ENCODE results near the gene OR2A12.
"Not testable (repeated sequence)": the region's sequence is repeated elsewhere in the genome, so short reads cannot be mapped to it uniquely, and the experiment has no call there.

The OR2A12 gene

DNA sequence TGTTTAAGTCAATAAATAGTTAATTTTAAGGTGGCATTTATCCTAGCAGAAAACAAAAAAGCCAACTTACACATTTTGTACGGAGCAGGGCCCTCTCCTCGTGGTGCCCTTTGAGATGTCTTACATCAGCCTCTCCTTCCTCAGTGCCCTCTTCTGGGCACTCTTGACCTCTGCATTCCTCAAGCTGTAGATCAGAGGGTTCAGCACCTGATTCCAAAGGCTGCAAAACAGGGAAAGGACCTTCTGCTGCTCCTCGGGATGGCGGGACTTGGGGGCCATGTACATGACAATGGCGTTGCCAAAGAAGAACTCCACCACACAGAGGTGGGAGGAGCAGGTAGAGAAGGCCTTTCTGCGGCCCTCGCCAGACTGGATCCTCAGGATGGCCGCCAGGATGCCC is 32.3 kb downstream of the OR2A12 start:
- H3K23ac ChIP-seq (ENCODE audit: low read length), result no peak overlapping the region
- no peaks in the 10 kb centered on the region for H3K4me1 ChIP-seq (ENCODE audit: control insufficient read depth, low read depth, low read length)
- H3K56ac ChIP-seq (ENCODE audit: low read length), result no peak overlapping the region
- no peak overlapping the region for H2AK5ac ChIP-seq (ENCODE audit: low read length)
- DNase-seq, result peak; percentile 43
- H3K4me2 ChIP-seq (ENCODE audit: low read length), result no peak overlapping the region
- no peak overlapping the region for H4K5ac ChIP-seq (ENCODE audit: low read length)
- H3K36me3 ChIP-seq (ENCODE audit: control insufficient read depth, insufficient read depth, low read length), result no peaks in the 10 kb centered on the region
- no peak overlapping the region for H4K8ac ChIP-seq (ENCODE audit: low read depth, low read length)
- H3K79me1 ChIP-seq (ENCODE audit: low read length), result no peaks in the 10 kb centered on the region
- H3K4me3 ChIP-seq (ENCODE audit: low read length), result no peak overlapping the region
- no peak overlapping the region for H3K27ac ChIP-seq (ENCODE audit: low read depth, low read length)
- H3K27me3 ChIP-seq (ENCODE audit: insufficient read depth, low read length, poor library complexity), result no peaks in the 10 kb centered on the region
- H2BK5ac ChIP-seq (ENCODE audit: low read length), result no peak overlapping the region
- no CpG with 5 or more reads among the region's 8 CpGs for WGBS (ENCODE audit: extremely low coverage, insufficient coverage, low lambda C conversion rate)
- H3K79me2 ChIP-seq (ENCODE audit: control insufficient read depth, insufficient read depth, low read length), result no peaks in the 10 kb centered on the region
- no peak overlapping the region for H2BK15ac ChIP-seq (replicated peaks; ENCODE audit: low read depth)
- no peak overlapping the region for H3K9ac ChIP-seq (ENCODE audit: low read length)
- no peak overlapping the region for H2BK120ac ChIP-seq (ENCODE audit: low read depth, low read length)
- no peak overlapping the region for H3K4ac ChIP-seq (ENCODE audit: low read depth, low read length)
- no peak overlapping the region for H3K18ac ChIP-seq (ENCODE audit: low read length)

- no peak within 1 kb of the TSS for H3K56ac ChIP-seq (ENCODE audit: low read length)
- H3K23ac ChIP-seq (ENCODE audit: low read length), result no peak within 1 kb of the TSS
- no peak within 1 kb of the TSS for H2AK5ac ChIP-seq (ENCODE audit: low read length)
- no CpG with 5 or more reads among the region's 1 CpG for WGBS (ENCODE audit: extremely low coverage, insufficient coverage, low lambda C conversion rate)
- no peak within 1 kb of the TSS for H3K4ac ChIP-seq (ENCODE audit: low read depth, low read length)
- no peaks in the 10 kb centered on the region for H3K79me2 ChIP-seq (ENCODE audit: control insufficient read depth, insufficient read depth, low read length)
- H2BK120ac ChIP-seq (ENCODE audit: low read depth, low read length), result no peak within 1 kb of the TSS
- no peak within 1 kb of the TSS for H3K9ac ChIP-seq (ENCODE audit: low read length)
- H4K5ac ChIP-seq (ENCODE audit: low read length), result no peak within 1 kb of the TSS
- no peak within 1 kb of the TSS for H3K4me3 ChIP-seq (ENCODE audit: low read length)
- H3K18ac ChIP-seq (ENCODE audit: low read length), result no peak within 1 kb of the TSS
- no peak within 1 kb of the TSS for H2BK15ac ChIP-seq (replicated peaks; ENCODE audit: low read depth)
- H3K79me1 ChIP-seq (ENCODE audit: low read length), result no peaks in the 10 kb centered on the region
- DNase-seq, result no peak
- no peaks in the 10 kb centered on the region for H3K27me3 ChIP-seq (ENCODE audit: insufficient read depth, low read length, poor library complexity)
- no peaks in the 10 kb centered on the region for H3K36me3 ChIP-seq (ENCODE audit: control insufficient read depth, insufficient read depth, low read length)
- no peak within 1 kb of the TSS for H3K27ac ChIP-seq (ENCODE audit: low read depth, low read length)
- no peak within 1 kb of the TSS for H4K8ac ChIP-seq (ENCODE audit: low read depth, low read length)
- H2BK5ac ChIP-seq (ENCODE audit: low read length), result no peak within 1 kb of the TSS
- no peaks in the 10 kb centered on the region for H3K4me1 ChIP-seq (ENCODE audit: control insufficient read depth, low read depth, low read length)
- no peak within 1 kb of the TSS for H3K4me2 ChIP-seq (ENCODE audit: low read length)
Measured at GRCh38 chr7:144122876-144123275, 36.8 kb downstream of the OR2A12 start, which contains the start of gene OR2A14. OR2A14 (plus strand) TSS chr7:144123176; CDS start chr7:144129113, 5,937 bp downstream.

DNA sequence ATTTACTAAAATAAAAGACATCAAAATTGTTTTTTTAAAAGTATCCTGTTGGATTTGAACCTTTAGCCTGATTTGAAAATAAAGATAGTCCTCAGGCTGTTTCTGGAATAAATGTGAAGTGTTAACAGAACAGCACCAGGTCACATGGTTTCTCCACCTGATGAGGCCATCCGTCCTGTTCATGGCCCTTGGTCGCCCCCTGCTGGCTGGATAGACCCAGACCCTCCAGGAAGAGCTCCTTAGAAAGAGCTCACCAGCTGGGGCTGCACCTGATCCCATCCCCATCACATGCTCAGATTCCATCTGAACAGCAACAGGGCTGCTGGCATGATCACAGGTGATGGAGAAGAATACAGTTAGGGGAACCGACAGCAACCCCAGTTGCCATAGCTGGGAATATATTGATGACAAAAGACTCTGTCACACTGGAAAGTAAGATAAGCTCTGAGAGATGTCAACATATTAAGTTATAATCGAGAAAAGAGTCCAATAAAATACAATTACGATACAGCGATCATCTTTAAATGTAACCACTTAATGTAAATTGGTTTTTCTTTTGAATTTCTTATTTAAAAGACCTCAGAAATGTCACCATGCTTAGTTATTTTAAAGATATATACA is 41.7 kb downstream of the OR2A12 start:
- Histone ChIP-seq H3K4ac (ENCODE audit: low read depth, low read length) (no peak overlapping the region), H2BK5ac (ENCODE audit: low read length) (no peak overlapping the region), H3K27me3 (ENCODE audit: insufficient read depth, low read length, poor library complexity) (no peaks in the 10 kb centered on the region), H3K56ac (ENCODE audit: low read length) (no peak overlapping the region), H2BK15ac (replicated peaks; ENCODE audit: low read depth) (no peak overlapping the region), H2BK120ac (ENCODE audit: low read depth, low read length) (no peak overlapping the region), H3K18ac (ENCODE audit: low read length) (no peak overlapping the region), H4K8ac (ENCODE audit: low read depth, low read length) (no peak overlapping the region), H3K79me2 (ENCODE audit: control insufficient read depth, insufficient read depth, low read length) (no peaks in the 10 kb centered on the region), H3K4me1 (ENCODE audit: control insufficient read depth, low read depth, low read length) (no peaks in the 10 kb centered on the region), H3K79me1 (ENCODE audit: low read length) (no peaks in the 10 kb centered on the region), H3K4me2 (ENCODE audit: low read length) (no peak overlapping the region), H2AK5ac (ENCODE audit: low read length) (no peak overlapping the region), H3K36me3 (ENCODE audit: control insufficient read depth, insufficient read depth, low read length) (no peaks in the 10 kb centered on the region), H3K23ac (ENCODE audit: low read length) (no peak overlapping the region), H3K27ac (ENCODE audit: low read depth, low read length) (no peak overlapping the region), H3K9ac (ENCODE audit: low read length) (no peak overlapping the region), H3K4me3 (ENCODE audit: low read length) (no peak overlapping the region), H4K5ac (ENCODE audit: low read length) (no peak overlapping the region)
- no CpG with 5 or more reads among the region's 6 CpGs for WGBS (ENCODE audit: extremely low coverage, insufficient coverage, low lambda C conversion rate)
- peak; percentile 90 for DNase-seq

GRCh38 chr7:144129601-144130000 is 43.5 kb downstream of the OR2A12 start:
- no CpG with 5 or more reads among the region's 9 CpGs for WGBS (ENCODE audit: extremely low coverage, insufficient coverage, low lambda C conversion rate)
- not testable (repeated sequence) for H3K18ac ChIP-seq (ENCODE audit: low read length); H3K27ac ChIP-seq (ENCODE audit: low read depth, low read length); H2BK5ac ChIP-seq (ENCODE audit: low read length); H2BK15ac ChIP-seq (replicated peaks; ENCODE audit: low read depth); H3K79me2 ChIP-seq (ENCODE audit: control insufficient read depth, insufficient read depth, low read length); H3K4ac ChIP-seq (ENCODE audit: low read depth, low read length); H3K4me1 ChIP-seq (ENCODE audit: control insufficient read depth, low read depth, low read length); H3K4me2 ChIP-seq (ENCODE audit: low read length); H3K36me3 ChIP-seq (ENCODE audit: control insufficient read depth, insufficient read depth, low read length); H3K9ac ChIP-seq (ENCODE audit: low read length); H3K23ac ChIP-seq (ENCODE audit: low read length); H4K8ac ChIP-seq (ENCODE audit: low read depth, low read length); H2BK120ac ChIP-seq (ENCODE audit: low read depth, low read length); DNase-seq; H3K27me3 ChIP-seq (ENCODE audit: insufficient read depth, low read length, poor library complexity); H3K56ac ChIP-seq (ENCODE audit: low read length); H3K4me3 ChIP-seq (ENCODE audit: low read length); H4K5ac ChIP-seq (ENCODE audit: low read length); H3K79me1 ChIP-seq (ENCODE audit: low read length); H2AK5ac ChIP-seq (ENCODE audit: low read length)

DNA sequence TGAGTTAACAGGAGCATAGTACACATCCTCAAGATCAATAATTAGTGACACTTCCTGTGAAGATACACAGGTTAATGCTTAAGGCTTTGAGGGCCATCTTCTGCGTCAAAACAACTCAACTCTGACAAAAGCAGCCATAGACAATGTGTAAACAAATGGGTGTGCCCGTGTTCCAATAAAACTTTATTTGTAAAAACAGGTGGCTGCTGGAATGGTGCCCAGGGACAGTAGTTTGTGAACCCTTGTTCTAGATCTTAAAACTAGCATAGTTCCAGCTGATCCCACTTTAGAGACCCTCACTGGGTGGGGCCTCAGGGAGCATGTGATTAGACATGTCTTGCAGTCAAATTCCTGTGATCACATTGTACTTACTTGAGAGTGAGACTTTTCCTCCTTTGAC is 44.7 kb downstream of the OR2A12 start:
- Histone ChIP-seq H2AK5ac (ENCODE audit: low read length) (no peak overlapping the region), H3K18ac (ENCODE audit: low read length) (no peak overlapping the region), H4K8ac (ENCODE audit: low read depth, low read length) (no peak overlapping the region), H3K79me2 (ENCODE audit: control insufficient read depth, insufficient read depth, low read length) (no peaks in the 10 kb centered on the region), H3K56ac (ENCODE audit: low read length) (no peak overlapping the region), H3K23ac (ENCODE audit: low read length) (no peak overlapping the region), H3K4me1 (ENCODE audit: control insufficient read depth, low read depth, low read length) (no peaks in the 10 kb centered on the region), H2BK5ac (ENCODE audit: low read length) (no peak overlapping the region), H3K27me3 (ENCODE audit: insufficient read depth, low read length, poor library complexity) (no peaks in the 10 kb centered on the region), H3K4ac (ENCODE audit: low read depth, low read length) (no peak overlapping the region), H3K9ac (ENCODE audit: low read length) (no peak overlapping the region), H4K5ac (ENCODE audit: low read length) (no peak overlapping the region), H2BK15ac (replicated peaks; ENCODE audit: low read depth) (no peak overlapping the region), H3K27ac (ENCODE audit: low read depth, low read length) (no peak overlapping the region), H3K4me2 (ENCODE audit: low read length) (no peak overlapping the region), H3K79me1 (ENCODE audit: low read length) (no peaks in the 10 kb centered on the region), H2BK120ac (ENCODE audit: low read depth, low read length) (no peak overlapping the region), H3K4me3 (ENCODE audit: low read length) (no peak overlapping the region), H3K36me3 (ENCODE audit: control insufficient read depth, insufficient read depth, low read length) (no peaks in the 10 kb centered on the region)
- DNase-seq, result no peak
- no CpG with 5 or more reads among the region's 2 CpGs for WGBS (ENCODE audit: extremely low coverage, insufficient coverage, low lambda C conversion rate)

DNA sequence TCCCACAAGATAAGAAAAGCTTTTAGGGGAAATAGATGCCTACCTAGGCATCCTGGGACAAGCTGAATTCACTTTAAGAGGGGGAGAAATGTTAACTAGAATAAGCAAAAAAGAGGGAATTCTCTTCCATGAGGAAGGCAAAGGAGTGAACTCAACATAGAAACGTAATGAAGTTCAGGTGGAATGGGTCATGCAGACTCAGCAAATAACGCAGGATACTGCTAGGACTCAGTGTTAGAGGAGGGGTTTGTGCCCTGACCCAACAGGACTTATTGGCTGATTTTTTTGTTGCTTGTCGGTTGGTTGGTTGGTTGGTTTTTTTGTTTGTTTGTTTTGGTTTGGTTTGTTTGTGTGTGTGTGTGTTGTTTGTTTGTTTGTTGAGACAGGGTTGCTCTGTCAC is 46.2 kb downstream of the OR2A12 start:
- no peak overlapping the region for H3K9ac ChIP-seq (ENCODE audit: low read length)
- H4K5ac ChIP-seq (ENCODE audit: low read length), result no peak overlapping the region
- H3K79me2 ChIP-seq (ENCODE audit: control insufficient read depth, insufficient read depth, low read length), result no peaks in the 10 kb centered on the region
- no peaks in the 10 kb centered on the region for H3K27me3 ChIP-seq (ENCODE audit: insufficient read depth, low read length, poor library complexity)
- no peak overlapping the region for H3K27ac ChIP-seq (ENCODE audit: low read depth, low read length)
- no peak overlapping the region for H3K18ac ChIP-seq (ENCODE audit: low read length)
- no peak overlapping the region for H4K8ac ChIP-seq (ENCODE audit: low read depth, low read length)
- no peaks in the 10 kb centered on the region for H3K79me1 ChIP-seq (ENCODE audit: low read length)
- no peak overlapping the region for H3K56ac ChIP-seq (ENCODE audit: low read length)
- no peak overlapping the region for H2BK15ac ChIP-seq (replicated peaks; ENCODE audit: low read depth)
- H2BK5ac ChIP-seq (ENCODE audit: low read length), result no peak overlapping the region
- no peak overlapping the region for H3K23ac ChIP-seq (ENCODE audit: low read length)
- no peak for DNase-seq
- no peak overlapping the region for H2AK5ac ChIP-seq (ENCODE audit: low read length)
- H3K4me3 ChIP-seq (ENCODE audit: low read length), result no peak overlapping the region
- H3K4me2 ChIP-seq (ENCODE audit: low read length), result no peak overlapping the region
- no peak overlapping the region for H2BK120ac ChIP-seq (ENCODE audit: low read depth, low read length)
- WGBS (ENCODE audit: extremely low coverage, insufficient coverage, low lambda C conversion rate), result no CpG with 5 or more reads among the region's 3 CpGs
- H3K4ac ChIP-seq (ENCODE audit: low read depth, low read length), result no peak overlapping the region
- H3K4me1 ChIP-seq (ENCODE audit: control insufficient read depth, low read depth, low read length), result no peaks in the 10 kb centered on the region
- H3K36me3 ChIP-seq (ENCODE audit: control insufficient read depth, insufficient read depth, low read length), result no peaks in the 10 kb centered on the region
